ENCODE measurements around the gene NEDD8. TPM values are rescaled to one million over a fixed set of nuclear protein-coding genes. Genes with fewer than 3 reads are reported as not detected.

Gene NEDD8
- total and polyA plus RNA-seq, 4 donors, result 32.3 to 136 (median 78.1) TPM

DNA sequence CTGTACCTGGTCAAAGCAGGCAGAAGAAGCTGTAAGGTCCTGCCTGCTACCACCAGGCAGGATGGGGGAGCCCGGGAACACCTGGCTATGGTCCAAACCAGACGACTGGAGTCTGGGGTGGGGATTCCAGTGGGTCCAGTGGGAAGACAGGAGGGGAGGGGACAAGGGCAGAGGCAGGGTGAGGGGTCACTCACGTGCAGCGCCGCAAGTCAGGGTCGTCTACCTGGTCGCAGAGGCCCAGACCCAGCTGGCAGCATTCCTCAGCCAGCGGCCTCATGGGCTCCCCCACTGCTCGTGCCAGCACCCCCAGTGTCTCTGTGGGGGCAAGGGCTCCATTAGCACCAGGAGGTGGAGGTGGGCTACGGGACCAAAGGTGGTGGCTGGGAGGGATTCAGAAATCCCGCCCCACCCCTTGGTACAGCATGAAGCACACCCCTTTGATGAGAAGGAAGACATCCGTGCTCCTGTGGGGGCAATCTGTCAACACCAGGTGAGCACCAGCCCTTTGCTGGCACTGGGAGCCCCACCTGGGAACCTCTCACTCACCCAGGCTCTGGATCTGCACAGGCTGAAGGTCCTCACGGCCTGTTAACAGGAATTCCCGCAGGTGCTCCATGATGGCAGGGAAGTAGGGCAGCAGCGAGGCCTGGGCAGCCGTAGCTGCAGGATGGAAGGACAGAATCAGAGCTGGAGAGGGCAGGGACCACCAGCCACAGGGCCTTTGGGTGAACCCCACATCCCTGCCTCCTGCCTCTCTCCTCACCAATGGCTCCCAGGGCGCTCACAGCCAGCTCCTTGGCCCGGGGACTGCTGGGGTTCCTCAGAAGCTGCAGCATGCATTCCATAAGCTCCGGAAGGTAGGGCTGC is 47.8 kb downstream of the NEDD8 start:
- no peak overlapping the region for H3K9ac ChIP-seq (ENCODE audit: low read depth in 1 of 2, low read length in 2 of 2)
- H3K9me3 ChIP-seq (ENCODE audit: control insufficient read depth in 4 of 4, low read length in 3 of 4), result no peaks in the 10 kb centered on the region
- WGBS, result 94% methylated on average over 19 of the region's 19 CpGs
- no peak overlapping the region for H3K4me3 ChIP-seq (ENCODE audit: low read depth in 1 of 3, low read length in 3 of 3)
- peaks cover 15 to 62% (median 21%) of the 10 kb centered on the region in 4 donors for H3K36me3 ChIP-seq (ENCODE audit: control insufficient read depth in 4 of 4, insufficient read depth in 3 of 4, low read depth in 1 of 4, low read length in 3 of 4)
- no peaks in the 10 kb centered on the region for H3K27me3 ChIP-seq (ENCODE audit: control insufficient read depth in 4 of 4, insufficient read depth in 4 of 4, low read length in 3 of 4)
- H3K27ac ChIP-seq (ENCODE audit: low read depth in 1 of 2, low read length in 2 of 2), result no peak overlapping the region
- no peak for DNase-seq (ENCODE audit: low spot score)
- TF ChIP-seq, protein P1, sequence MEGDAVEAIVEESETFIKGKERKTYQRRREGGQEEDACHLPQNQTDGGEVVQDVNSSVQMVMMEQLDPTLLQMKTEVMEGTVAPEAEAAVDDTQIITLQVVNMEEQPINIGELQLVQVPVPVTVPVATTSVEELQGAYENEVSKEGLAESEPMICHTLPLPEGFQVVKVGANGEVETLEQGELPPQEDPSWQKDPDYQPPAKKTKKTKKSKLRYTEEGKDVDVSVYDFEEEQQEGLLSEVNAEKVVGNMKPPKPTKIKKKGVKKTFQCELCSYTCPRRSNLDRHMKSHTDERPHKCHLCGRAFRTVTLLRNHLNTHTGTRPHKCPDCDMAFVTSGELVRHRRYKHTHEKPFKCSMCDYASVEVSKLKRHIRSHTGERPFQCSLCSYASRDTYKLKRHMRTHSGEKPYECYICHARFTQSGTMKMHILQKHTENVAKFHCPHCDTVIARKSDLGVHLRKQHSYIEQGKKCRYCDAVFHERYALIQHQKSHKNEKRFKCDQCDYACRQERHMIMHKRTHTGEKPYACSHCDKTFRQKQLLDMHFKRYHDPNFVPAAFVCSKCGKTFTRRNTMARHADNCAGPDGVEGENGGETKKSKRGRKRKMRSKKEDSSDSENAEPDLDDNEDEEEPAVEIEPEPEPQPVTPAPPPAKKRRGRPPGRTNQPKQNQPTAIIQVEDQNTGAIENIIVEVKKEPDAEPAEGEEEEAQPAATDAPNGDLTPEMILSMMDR (IDR thresholded peaks at IDR 0.05; ENCODE audit: low read depth, low read length, missing input control), result no peak
- no peak for TF ChIP-seq SP1 (IDR thresholded peaks at IDR 0.05)
- TF ChIP-seq, protein P2, sequence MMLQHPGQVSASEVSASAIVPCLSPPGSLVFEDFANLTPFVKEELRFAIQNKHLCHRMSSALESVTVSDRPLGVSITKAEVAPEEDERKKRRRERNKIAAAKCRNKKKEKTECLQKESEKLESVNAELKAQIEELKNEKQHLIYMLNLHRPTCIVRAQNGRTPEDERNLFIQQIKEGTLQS (IDR thresholded peaks at IDR 0.05), result no peak
- no peak for TF ChIP-seq NR2F2 (IDR thresholded peaks at IDR 0.05)
- no peak for TF ChIP-seq FOXA1 (IDR thresholded peaks at IDR 0.05)
- no peak for TF ChIP-seq YY1 (IDR thresholded peaks at IDR 0.05)
- no peak for TF ChIP-seq RAD21 (IDR thresholded peaks at IDR 0.05)
- no peak for TF ChIP-seq HNF4G (IDR thresholded peaks at IDR 0.05)
- TF ChIP-seq, protein P3, sequence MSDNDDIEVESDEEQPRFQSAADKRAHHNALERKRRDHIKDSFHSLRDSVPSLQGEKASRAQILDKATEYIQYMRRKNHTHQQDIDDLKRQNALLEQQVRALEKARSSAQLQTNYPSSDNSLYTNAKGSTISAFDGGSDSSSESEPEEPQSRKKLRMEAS (IDR thresholded peaks at IDR 0.05), result no peak
- TF ChIP-seq JUND (IDR thresholded peaks at IDR 0.05), result no peak
- TF ChIP-seq, protein P4, sequence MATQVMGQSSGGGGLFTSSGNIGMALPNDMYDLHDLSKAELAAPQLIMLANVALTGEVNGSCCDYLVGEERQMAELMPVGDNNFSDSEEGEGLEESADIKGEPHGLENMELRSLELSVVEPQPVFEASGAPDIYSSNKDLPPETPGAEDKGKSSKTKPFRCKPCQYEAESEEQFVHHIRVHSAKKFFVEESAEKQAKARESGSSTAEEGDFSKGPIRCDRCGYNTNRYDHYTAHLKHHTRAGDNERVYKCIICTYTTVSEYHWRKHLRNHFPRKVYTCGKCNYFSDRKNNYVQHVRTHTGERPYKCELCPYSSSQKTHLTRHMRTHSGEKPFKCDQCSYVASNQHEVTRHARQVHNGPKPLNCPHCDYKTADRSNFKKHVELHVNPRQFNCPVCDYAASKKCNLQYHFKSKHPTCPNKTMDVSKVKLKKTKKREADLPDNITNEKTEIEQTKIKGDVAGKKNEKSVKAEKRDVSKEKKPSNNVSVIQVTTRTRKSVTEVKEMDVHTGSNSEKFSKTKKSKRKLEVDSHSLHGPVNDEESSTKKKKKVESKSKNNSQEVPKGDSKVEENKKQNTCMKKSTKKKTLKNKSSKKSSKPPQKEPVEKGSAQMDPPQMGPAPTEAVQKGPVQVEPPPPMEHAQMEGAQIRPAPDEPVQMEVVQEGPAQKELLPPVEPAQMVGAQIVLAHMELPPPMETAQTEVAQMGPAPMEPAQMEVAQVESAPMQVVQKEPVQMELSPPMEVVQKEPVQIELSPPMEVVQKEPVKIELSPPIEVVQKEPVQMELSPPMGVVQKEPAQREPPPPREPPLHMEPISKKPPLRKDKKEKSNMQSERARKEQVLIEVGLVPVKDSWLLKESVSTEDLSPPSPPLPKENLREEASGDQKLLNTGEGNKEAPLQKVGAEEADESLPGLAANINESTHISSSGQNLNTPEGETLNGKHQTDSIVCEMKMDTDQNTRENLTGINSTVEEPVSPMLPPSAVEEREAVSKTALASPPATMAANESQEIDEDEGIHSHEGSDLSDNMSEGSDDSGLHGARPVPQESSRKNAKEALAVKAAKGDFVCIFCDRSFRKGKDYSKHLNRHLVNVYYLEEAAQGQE (IDR thresholded peaks at IDR 0.05), result no peak
- no peak for TF ChIP-seq TAF1 (conservative IDR thresholded peaks at IDR 0.05)
- TF ChIP-seq RXRA (IDR thresholded peaks at IDR 0.05), result no peak
- no peak for TF ChIP-seq FOXA2 (IDR thresholded peaks at IDR 0.05)
- H3K4me1 ChIP-seq (ENCODE audit: control insufficient read depth in 4 of 4, insufficient read depth in 4 of 4, low read length in 3 of 4), result peaks cover 5 to 30% (median 19%) of the 10 kb centered on the region in 4 donors

DNA sequence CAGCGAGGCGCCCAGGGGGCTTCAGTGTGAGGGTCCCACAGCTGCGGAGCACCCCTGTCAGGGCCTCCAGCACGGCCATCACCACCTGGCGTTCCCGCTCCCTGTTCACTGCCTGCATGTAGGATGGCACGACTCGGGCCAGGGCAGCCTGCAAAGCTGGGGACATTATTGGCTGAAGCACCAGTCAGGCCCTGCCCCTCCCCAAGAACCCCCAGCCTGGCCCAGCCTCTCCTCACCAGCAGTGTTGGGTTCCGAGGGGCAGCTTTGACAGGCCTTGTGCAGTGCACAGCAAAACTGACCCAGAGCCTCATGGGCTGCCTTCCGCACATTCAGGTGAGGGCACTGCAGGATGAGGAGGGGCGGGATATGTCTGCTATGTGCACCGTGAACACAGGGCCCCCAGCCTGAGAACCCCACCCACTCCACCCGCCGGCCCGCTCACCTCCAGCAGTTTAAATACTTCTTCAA is 49.1 kb downstream of the NEDD8 start:
- WGBS, result 95% methylated on average over 15 of the region's 15 CpGs
- peaks cover 15 to 74% (median 24%) of the 10 kb centered on the region in 4 donors for H3K36me3 ChIP-seq (ENCODE audit: control insufficient read depth in 4 of 4, insufficient read depth in 3 of 4, low read depth in 1 of 4, low read length in 3 of 4)
- H3K9me3 ChIP-seq (ENCODE audit: control insufficient read depth in 4 of 4, low read length in 3 of 4), result no peaks in the 10 kb centered on the region
- no peak overlapping the region for H3K9ac ChIP-seq (ENCODE audit: low read depth in 1 of 2, low read length in 2 of 2)
- H3K27me3 ChIP-seq (ENCODE audit: control insufficient read depth in 4 of 4, insufficient read depth in 4 of 4, low read length in 3 of 4), result no peaks in the 10 kb centered on the region
- H3K4me1 ChIP-seq (ENCODE audit: control insufficient read depth in 4 of 4, insufficient read depth in 4 of 4, low read length in 3 of 4), result peaks cover 3 to 30% (median 19%) of the 10 kb centered on the region in 4 donors
- DNase-seq (ENCODE audit: low spot score), result no peak
- H3K4me3 ChIP-seq (ENCODE audit: low read depth in 1 of 3, low read length in 3 of 3), result no peak overlapping the region
- no peak overlapping the region for H3K27ac ChIP-seq (ENCODE audit: low read depth in 1 of 2, low read length in 2 of 2)
- TF ChIP-seq SP1 (IDR thresholded peaks at IDR 0.05) (no peak), YY1 (IDR thresholded peaks at IDR 0.05) (no peak), RXRA (IDR thresholded peaks at IDR 0.05) (no peak), FOXA1 (IDR thresholded peaks at IDR 0.05) (no peak), TAF1 (conservative IDR thresholded peaks at IDR 0.05) (no peak), NR2F2 (IDR thresholded peaks at IDR 0.05) (no peak), GABPA (IDR thresholded peaks at IDR 0.05 in 1 of 2, conservative IDR thresholded peaks at IDR 0.05 in 1 of 2) (no peak), RAD21 (IDR thresholded peaks at IDR 0.05) (no peak), FOXA2 (IDR thresholded peaks at IDR 0.05) (no peak)
- TF ChIP-seq, protein P1 (IDR thresholded peaks at IDR 0.05; ENCODE audit: low read depth, low read length, missing input control), result no peak
- TF ChIP-seq, protein P2 (IDR thresholded peaks at IDR 0.05), result no peak
- TF ChIP-seq, protein P3 (IDR thresholded peaks at IDR 0.05), result no peak
- TF ChIP-seq, protein P5, sequence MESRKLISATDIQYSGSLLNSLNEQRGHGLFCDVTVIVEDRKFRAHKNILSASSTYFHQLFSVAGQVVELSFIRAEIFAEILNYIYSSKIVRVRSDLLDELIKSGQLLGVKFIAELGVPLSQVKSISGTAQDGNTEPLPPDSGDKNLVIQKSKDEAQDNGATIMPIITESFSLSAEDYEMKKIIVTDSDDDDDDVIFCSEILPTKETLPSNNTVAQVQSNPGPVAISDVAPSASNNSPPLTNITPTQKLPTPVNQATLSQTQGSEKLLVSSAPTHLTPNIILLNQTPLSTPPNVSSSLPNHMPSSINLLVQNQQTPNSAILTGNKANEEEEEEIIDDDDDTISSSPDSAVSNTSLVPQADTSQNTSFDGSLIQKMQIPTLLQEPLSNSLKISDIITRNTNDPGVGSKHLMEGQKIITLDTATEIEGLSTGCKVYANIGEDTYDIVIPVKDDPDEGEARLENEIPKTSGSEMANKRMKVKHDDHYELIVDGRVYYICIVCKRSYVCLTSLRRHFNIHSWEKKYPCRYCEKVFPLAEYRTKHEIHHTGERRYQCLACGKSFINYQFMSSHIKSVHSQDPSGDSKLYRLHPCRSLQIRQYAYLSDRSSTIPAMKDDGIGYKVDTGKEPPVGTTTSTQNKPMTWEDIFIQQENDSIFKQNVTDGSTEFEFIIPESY (IDR thresholded peaks at IDR 0.05), result no peak
